ENCODE measurements around the gene SFMBT2.

Gene SFMBT2

GRCh38 chr10:7364474-7364873, 46.4 kb downstream of the SFMBT2 start:
- DNase-seq (ENCODE audit: low spot score): no peak

GRCh38 chr10:7363700-7364099, 47.1 kb downstream of the SFMBT2 start:
- DNase-seq (ENCODE audit: low spot score): no peak

GRCh38 chr10:7362471-7362870, 48.4 kb downstream of the SFMBT2 start:
- no peak for DNase-seq (ENCODE audit: low spot score)

GRCh38 chr10:7361316-7361715, 49.5 kb downstream of the SFMBT2 start:
- DNase-seq (ENCODE audit: low spot score): no peak

GRCh38 chr10:7359954-7360353, 50.9 kb downstream of the SFMBT2 start:
- DNase-seq (ENCODE audit: low spot score): no peak

- no peak for DNase-seq (ENCODE audit: low spot score)
Measured at GRCh38 chr10:7359356-7359755, 51.5 kb downstream of the SFMBT2 start.

- DNase-seq (ENCODE audit: low spot score): no peak
Measured at GRCh38 chr10:7357193-7357592, 53.6 kb downstream of the SFMBT2 start.

- peak; percentile 80 for DNase-seq (ENCODE audit: low spot score)
Measured at GRCh38 chr10:7354330-7355047, 56.3 kb downstream of the SFMBT2 start.

GRCh38 chr10:7351894-7352293, 58.9 kb downstream of the SFMBT2 start:
- no peak for DNase-seq (ENCODE audit: low spot score)

GRCh38 chr10:7350541-7351195, 60.2 kb downstream of the SFMBT2 start:
- DNase-seq (ENCODE audit: low spot score): no peak

GRCh38 chr10:7345717-7346116, 65.1 kb downstream of the SFMBT2 start:
- no peak for DNase-seq (ENCODE audit: low spot score)

GRCh38 chr10:7343040-7343439, 67.8 kb downstream of the SFMBT2 start:
- no peak for DNase-seq (ENCODE audit: low spot score)

GRCh38 chr10:7340179-7340874, 70.5 kb downstream of the SFMBT2 start:
- no peak for DNase-seq (ENCODE audit: low spot score)

GRCh38 chr10:7339510-7339909, 71.3 kb downstream of the SFMBT2 start:
- no peak for DNase-seq (ENCODE audit: low spot score)

- DNase-seq (ENCODE audit: low spot score): no peak
Measured at GRCh38 chr10:7338469-7338868, 72.4 kb downstream of the SFMBT2 start.

GRCh38 chr10:7337431-7338171, 73.2 kb downstream of the SFMBT2 start:
- no peak for DNase-seq (ENCODE audit: low spot score)

- no peak for DNase-seq (ENCODE audit: low spot score)
Measured at GRCh38 chr10:7335977-7336376, 74.9 kb downstream of the SFMBT2 start.

- no peak for DNase-seq (ENCODE audit: low spot score)
Measured at GRCh38 chr10:7334642-7334964, 76.2 kb downstream of the SFMBT2 start.

- no peak for DNase-seq (ENCODE audit: low spot score)
Measured at GRCh38 chr10:7333961-7334641, 76.7 kb downstream of the SFMBT2 start.

- no peak for DNase-seq (ENCODE audit: low spot score)
Measured at GRCh38 chr10:7329219-7329618, 81.6 kb downstream of the SFMBT2 start.

GRCh38 chr10:7327885-7328284, 82.9 kb downstream of the SFMBT2 start:
- DNase-seq (ENCODE audit: low spot score): no peak

- DNase-seq (ENCODE audit: low spot score): no peak
Measured at GRCh38 chr10:7322623-7323022, 88.2 kb downstream of the SFMBT2 start.
